Spleen (tissue), 11 donors: ENCODE data around the gene IFT52. TPM values are rescaled to one million over a fixed set of nuclear protein-coding genes. Genes with fewer than 3 reads are reported as not detected.

ENCODE experiments used
- DNase-seq: peaks from one replicate; pipeline ENCODE4 v3.0.0-alpha.2; 2020
- H3K27ac ChIP-seq, 8 donors: fragments of 200-600 bp; sonication (generic) in 7 of 8; 1 replicate in 4 of 8; 2 replicates in 4 of 8; pipeline versions ENCODE4 v1.5.0 to v1.8.0; 2016 to 2021; ENCODE audit warnings: inconsistent platforms in 4 of 8, mild to moderate bottlenecking in 4 of 8, moderate library complexity in 1 of 8
- H3K27me3 ChIP-seq, 7 donors: fragments of 200-600 bp; sonication (generic) in 6 of 7; replicated peaks in 1 of 7; 1 replicate in 4 of 7; 2 replicates in 3 of 7; pipeline versions ENCODE4 v1.5.0 to v1.8.0; 2016 to 2021; ENCODE audit warnings: inconsistent platforms in 3 of 7, mild to moderate bottlenecking in 1 of 7
- H3K36me3 ChIP-seq, 6 donors: fragments of 200-600 bp; sonication (generic) in 5 of 6; 1 replicate in 4 of 6; 2 replicates in 2 of 6; pipeline versions ENCODE4 v1.5.0 to v1.8.0; 2016 to 2021; ENCODE audit warnings: inconsistent platforms in 2 of 6
- H3K4me1 ChIP-seq, 6 donors: fragments of 200-600 bp; sonication (generic) in 5 of 6; 1 replicate in 3 of 6; 2 replicates in 3 of 6; pipeline versions ENCODE4 v1.5.0 to v1.8.0; 2016 to 2021; ENCODE audit warnings: inconsistent platforms in 3 of 6
- H3K4me3 ChIP-seq, 8 donors: fragments of 200-600 bp; sonication (generic) in 7 of 8; 1 replicate in 4 of 8; 2 replicates in 4 of 8; pipeline versions ENCODE4 v1.5.0 to v1.8.0; 2016 to 2021; ENCODE audit warnings: inconsistent platforms in 4 of 8, mild to moderate bottlenecking in 4 of 8, moderate library complexity in 2 of 8
- H3K9me3 ChIP-seq, 8 donors: fragments of 200-600 bp; sonication (generic) in 7 of 8; 1 replicate in 4 of 8; 2 replicates in 4 of 8; pipeline versions ENCODE4 v1.5.0 to v1.8.0; 2016 to 2021; ENCODE audit warnings: inconsistent platforms in 4 of 8
- POLR2A ChIP-seq, 3 donors: fragments of 450-650 bp; IDR thresholded peaks; one replicate each; pipeline ENCODE4 v1.5.1; 2017; ENCODE audit warnings: antibody characterized with exemption in 3 of 3, mild to moderate bottlenecking in 1 of 3
- POLR2AphosphoS5 ChIP-seq, 3 donors: sonication (generic); formaldehyde crosslinking; IDR thresholded peaks; one replicate each; pipeline ENCODE4 v1.5.1; 2017; ENCODE audit warnings: antibody characterized with exemption in 3 of 3
- WGBS, 5 donors: extraction: QIAGEN DNeasy Blood & Tissue Kit in 3 of 5; methylation state at CpG; one replicate each; pipeline versions ENCODE4 v1.1.5 to v1.1.7; 2013 to 2018; 5-methylcytosine and 5-hydroxymethylcytosine counted together
- intact Hi-C: fragments of 100-400 bp; cut with DNase I; formaldehyde crosslinking; loops from one replicate; pipeline ENCODE4 v1.15.0; 2023; ENCODE audit warnings: low total_unique reads
- polyA plus RNA-seq, 3 donors: library from polyadenylated mRNA; stranded (reverse); fragments of 200-250 nt; gene quantifications; one replicate each; pipeline ENCODE4 v1.2.1, GENCODE V29; 2013
- total RNA-seq, 7 donors: library from RNA; depleted of rRNA in 3 of 7; stranded (reverse); fragments of >200 nt in 3 of 7; fragmentation: NEBNext Ultra II Directional in 4 of 7; extraction: Animal tissue kit (Norgen Biotek cat#: 25700) in 4 of 7; gene quantifications; one replicate each; pipeline versions ENCODE4 v1.1.0 to v1.2.1, GENCODE V29; 2016 to 2021
- TF ChIP-seq, protein P1 (sequence below), 11 experiments: fragments of 200-600 bp in 7 of 11; fragments of 450-650 bp in 4 of 11; sonication (generic) in 4 of 11; IDR thresholded peaks in 8 of 11; conservative IDR thresholded peaks in 3 of 11; 1 replicate in 7 of 11; 2 replicates in 4 of 11; pipeline versions ENCODE4 v1.4.0 to v1.8.0; 2016 to 2021; ENCODE audit warnings: antibody characterized with exemption in 11 of 11, inconsistent platforms in 4 of 11, mild to moderate bottlenecking in 1 of 11
- donor health status: healthy with polysubstance abuse.
- donor health status: DM: no; HTN: no; CAD: no; lungs with moderate emphysema.
- donor health status: DM: no; HTN: no; CAD: no.
- donor health status: Bipolar disorder and iron deficiency.
- donor health status: healthy.
- donor health status: DM: no; HTN: no; CAD: no.
- donor health status: DM: yes; HTN: yes; CAD: no.

The IFT52 gene
- total and polyA plus RNA-seq, 10 donors: 14.4 to 26.4 (median 18.6) TPM

DNA sequence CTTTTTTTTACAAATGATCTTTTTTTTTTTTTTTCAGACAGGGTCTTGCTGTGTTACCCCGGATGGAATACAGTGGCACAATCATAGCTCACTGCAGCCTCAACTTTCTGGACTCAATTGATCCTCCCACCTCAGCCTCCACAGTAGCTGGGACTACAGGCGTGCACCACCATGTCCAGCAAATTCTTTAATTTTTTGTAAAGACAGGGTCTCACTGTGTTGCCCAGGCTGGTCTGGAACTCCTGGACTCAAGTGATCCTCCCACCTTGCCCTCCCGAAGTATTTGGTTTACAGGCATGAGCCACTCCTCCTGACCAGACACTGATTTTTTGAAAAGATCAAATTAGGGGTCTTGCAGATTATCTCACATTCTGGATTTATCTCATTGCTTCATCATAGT is 65.2 kb downstream of the IFT52 start:
- DNase-seq: peak; percentile 18
- H3K27ac ChIP-seq: peak overlapping the region in 2 of 8 donors; percentile 90 to 91
- H3K4me1 ChIP-seq: peaks cover 0 to 22% (median 11%) of the 10 kb centered on the region in 6 donors
- no peak overlapping the region for H3K4me3 ChIP-seq
- WGBS, 5 donors: 80 to 87% (median 85%) methylated on average over 3 of the region's 3 CpGs
- H3K9me3 ChIP-seq: no peaks in the 10 kb centered on the region
- no peak for TF ChIP-seq POLR2A (IDR thresholded peaks at IDR 0.05)
- TF ChIP-seq, protein P1, sequence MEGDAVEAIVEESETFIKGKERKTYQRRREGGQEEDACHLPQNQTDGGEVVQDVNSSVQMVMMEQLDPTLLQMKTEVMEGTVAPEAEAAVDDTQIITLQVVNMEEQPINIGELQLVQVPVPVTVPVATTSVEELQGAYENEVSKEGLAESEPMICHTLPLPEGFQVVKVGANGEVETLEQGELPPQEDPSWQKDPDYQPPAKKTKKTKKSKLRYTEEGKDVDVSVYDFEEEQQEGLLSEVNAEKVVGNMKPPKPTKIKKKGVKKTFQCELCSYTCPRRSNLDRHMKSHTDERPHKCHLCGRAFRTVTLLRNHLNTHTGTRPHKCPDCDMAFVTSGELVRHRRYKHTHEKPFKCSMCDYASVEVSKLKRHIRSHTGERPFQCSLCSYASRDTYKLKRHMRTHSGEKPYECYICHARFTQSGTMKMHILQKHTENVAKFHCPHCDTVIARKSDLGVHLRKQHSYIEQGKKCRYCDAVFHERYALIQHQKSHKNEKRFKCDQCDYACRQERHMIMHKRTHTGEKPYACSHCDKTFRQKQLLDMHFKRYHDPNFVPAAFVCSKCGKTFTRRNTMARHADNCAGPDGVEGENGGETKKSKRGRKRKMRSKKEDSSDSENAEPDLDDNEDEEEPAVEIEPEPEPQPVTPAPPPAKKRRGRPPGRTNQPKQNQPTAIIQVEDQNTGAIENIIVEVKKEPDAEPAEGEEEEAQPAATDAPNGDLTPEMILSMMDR (IDR thresholded peaks at IDR 0.05 in 8 of 11, conservative IDR thresholded peaks at IDR 0.05 in 3 of 11): no peak
- TF ChIP-seq POLR2AphosphoS5 (IDR thresholded peaks at IDR 0.05): no peak
- H3K36me3 ChIP-seq: no peaks in the 10 kb centered on the region
- intact Hi-C loops: no loop called here
- H3K27me3 ChIP-seq: no peaks in the 10 kb centered on the region

DNA sequence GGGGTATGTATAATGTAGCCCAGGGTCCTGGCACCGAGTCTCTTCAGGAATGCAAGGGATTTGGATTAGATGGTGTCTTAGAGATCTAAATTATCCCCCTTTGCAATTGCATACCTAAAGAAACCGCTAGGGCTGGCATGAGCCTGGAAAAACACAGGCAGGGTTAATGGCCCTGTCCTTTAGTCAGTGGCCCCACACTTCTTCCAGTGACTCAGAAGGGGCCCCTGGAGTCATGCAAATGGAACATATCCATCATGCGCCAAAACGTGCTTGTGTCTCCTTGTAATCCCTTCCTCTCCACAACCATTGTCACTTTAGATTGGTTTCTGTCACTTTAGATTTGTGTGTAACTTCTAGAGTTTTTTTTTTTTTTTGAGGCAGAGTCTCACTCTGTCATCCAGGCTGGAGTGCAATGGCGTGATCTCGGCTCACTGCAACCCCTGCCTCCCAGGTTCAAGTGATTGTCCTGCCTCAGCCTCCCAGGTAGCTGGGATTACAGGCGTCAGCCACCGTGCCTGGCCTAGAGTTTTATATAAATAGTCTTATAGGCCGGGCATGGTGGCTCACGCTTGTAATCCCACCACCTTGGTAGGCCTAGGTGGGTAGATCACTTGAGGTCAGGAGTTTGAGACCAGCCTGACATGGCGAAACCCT is 67.5 kb downstream of the IFT52 start:
- Histone ChIP-seq H3K4me3 (peak overlapping the region in 7 of 8 donors; percentile 57 to 89 (median 66)), H3K9me3 (no peaks in the 10 kb centered on the region), H3K36me3 (no peaks in the 10 kb centered on the region), H3K4me1 (peaks cover 0 to 22% (median 11%) of the 10 kb centered on the region in 6 donors), H3K27ac (peak overlapping the region; percentile 78 to 91 (median 87)), H3K27me3 (no peaks in the 10 kb centered on the region)
- 73 to 78% (median 76%) methylated on average over 11 of the region's 11 CpGs for whole genome bisulfite sequencing, 5 donors
- TF ChIP-seq, protein P1 (IDR thresholded peaks at IDR 0.05 in 8 of 11, conservative IDR thresholded peaks at IDR 0.05 in 3 of 11): no peak
- TF ChIP-seq POLR2AphosphoS5 (IDR thresholded peaks at IDR 0.05) (no peak), POLR2A (IDR thresholded peaks at IDR 0.05) (no peak)
- intact Hi-C loops: no loop called here
- peak; percentile 63 for DNase-seq

DNA sequence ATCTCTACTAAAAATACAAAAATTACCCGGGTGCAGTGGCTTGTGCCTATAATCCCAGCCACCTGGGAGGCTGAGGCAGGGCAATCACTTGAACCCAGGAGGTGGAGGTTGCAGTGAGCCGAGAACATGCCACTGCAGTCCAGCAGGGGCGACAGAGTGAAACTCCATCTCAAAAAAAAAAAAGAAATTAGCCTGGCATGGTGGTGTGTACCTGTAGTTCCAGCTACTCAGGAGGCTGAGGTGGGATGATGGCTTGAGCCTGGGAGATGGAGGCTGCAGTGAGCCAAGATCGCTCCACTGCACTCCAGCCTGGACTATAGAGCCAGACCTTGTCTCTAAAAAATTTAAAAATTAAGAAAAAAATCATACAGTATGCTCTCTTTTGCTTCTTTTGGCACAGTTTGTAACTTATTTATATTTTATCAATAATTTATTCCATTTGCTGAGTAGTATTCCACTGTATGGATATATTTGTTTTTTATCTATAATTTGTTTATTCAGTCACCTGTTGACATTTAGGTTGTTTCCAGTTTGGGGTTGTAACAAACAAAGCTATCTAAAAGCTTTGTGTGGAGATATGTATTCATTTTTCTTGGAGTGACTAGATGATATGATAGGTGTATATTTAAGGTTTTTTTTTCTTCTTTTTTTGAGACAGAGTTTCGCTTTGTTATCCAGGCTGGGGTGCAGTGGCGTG is 68.1 kb downstream of the IFT52 start:
- no peak for DNase-seq
- H3K36me3 ChIP-seq: no peaks in the 10 kb centered on the region
- H3K4me1 ChIP-seq: peaks cover 0 to 27% (median 11%) of the 10 kb centered on the region in 6 donors
- TF ChIP-seq POLR2A (IDR thresholded peaks at IDR 0.05): no peak
- TF ChIP-seq, protein P1 (IDR thresholded peaks at IDR 0.05 in 8 of 11, conservative IDR thresholded peaks at IDR 0.05 in 3 of 11): peak in 1 of 11 experiments; percentile 5
- TF ChIP-seq POLR2AphosphoS5 (IDR thresholded peaks at IDR 0.05): no peak
- H3K4me3 ChIP-seq: no peak overlapping the region
- H3K27ac ChIP-seq: no peak overlapping the region
- no peaks in the 10 kb centered on the region for H3K9me3 ChIP-seq
- H3K27me3 ChIP-seq: no peaks in the 10 kb centered on the region
- WGBS, 5 donors: 88 to 93% (median 88%) methylated on average over 6 of the region's 6 CpGs
- intact Hi-C loops: no loop called here
